ENCODE results near the gene PLPPR3.
"Not testable (repeated sequence)": the region's sequence is repeated elsewhere in the genome, so short reads cannot be mapped to it uniquely, and the experiment has no call there.

The PLPPR3 gene

DNA sequence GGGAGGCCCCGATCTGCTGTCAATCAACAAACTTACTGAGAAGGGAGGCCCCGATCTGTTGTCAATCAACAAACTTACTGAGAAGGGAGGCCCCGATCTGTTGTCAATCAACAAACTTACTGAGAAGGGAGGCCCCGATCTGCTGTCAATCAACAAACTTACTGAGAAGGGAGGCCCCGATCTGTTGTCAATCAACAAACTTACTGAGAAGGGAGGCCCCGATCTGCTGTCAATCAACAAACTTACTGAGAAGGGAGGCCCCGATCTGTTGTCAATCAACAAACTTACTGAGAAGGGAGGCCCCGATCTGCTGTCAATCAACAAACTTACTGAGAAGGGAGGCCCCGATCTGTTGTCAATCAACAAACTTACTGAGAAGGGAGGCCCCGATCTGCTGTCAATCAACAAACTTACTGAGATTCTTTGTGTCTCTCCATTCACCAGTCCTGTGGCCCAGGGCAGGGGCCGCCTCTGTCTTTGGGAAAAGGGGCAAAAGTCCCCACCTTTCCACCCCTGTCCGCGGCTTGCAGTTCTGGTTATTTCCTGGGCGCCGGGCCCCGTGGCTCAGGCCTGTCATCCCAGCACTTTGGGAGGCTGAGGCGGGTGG lies 32.0 kb upstream of the PLPPR3 start:
- DNase-seq (ENCODE audit: low read depth in 2 of 2): not testable (repeated sequence)

DNA sequence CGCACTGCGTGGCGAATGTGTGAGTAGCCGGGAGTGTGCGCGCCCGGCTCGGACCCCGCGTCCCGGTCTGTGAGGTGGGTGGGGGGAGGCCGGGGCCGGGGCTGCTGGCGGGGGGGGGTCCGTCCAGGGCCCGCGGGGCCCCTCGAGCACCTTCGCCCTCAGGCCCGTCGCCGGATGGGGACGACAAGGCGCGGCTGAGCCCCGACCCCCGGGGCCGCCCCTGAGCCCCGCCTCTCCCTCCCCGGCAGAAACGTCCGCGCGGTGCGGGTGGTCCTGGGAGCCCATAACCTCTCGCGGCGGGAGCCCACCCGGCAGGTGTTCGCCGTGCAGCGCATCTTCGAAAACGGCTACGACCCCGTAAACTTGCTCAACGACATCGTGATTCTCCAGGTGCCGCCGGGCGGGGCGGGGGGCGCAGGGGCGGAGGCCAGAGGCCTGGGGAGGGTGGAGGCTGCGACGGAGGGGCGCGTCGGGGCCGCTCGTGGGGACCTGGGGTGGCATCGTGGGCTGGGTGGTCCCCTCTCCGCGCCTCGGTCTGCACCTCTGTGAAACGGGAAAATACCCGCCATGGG lies 31.3 kb upstream of the PLPPR3 start:
- DNase-seq (ENCODE audit: low read depth in 2 of 2): no peak

DNA sequence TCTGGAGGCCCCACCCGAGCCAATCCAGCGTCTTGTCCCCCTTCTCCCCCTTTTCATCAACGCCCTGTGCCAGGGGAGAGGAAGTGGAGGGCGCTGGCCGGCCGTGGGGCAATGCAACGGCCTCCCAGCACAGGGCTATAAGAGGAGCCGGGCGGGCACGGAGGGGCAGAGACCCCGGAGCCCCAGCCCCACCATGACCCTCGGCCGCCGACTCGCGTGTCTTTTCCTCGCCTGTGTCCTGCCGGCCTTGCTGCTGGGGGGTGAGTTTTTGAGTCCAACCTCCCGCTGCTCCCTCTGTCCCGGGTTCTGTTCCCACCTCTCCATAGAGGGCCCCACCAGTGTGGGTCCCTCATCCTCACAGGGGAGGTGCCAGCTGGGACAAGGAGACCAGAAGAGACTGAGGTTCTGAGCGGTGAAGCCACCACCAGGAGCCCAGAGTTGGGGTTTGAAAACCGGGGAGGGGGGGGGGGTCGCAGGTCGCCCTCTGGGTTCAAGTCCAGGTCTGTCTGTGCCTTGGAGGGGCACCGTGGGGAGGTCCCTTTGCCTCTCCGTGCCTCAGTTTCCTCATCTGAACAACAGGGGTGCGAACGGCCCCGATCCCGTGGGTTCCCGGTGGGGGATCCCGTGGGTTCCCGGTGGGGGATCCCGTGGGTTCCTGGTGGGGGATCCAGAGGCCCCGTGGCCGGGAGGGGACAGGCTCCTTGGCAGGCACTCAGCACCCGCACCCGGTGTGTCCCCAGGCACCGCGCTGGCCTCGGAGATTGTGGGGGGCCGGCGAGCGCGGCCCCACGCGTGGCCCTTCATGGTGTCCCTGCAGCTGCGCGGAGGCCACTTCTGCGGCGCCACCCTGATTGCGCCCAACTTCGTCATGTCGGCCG lies 30.6 kb upstream of the PLPPR3 start, which contains the start of gene ELANE:
ELANE (plus strand) TSS at position 168 of the 878 bp plus-strand sequence; CDS start at position 194, 26 bp downstream.
- DNase-seq (ENCODE audit: low read depth in 2 of 2): no peak

DNA sequence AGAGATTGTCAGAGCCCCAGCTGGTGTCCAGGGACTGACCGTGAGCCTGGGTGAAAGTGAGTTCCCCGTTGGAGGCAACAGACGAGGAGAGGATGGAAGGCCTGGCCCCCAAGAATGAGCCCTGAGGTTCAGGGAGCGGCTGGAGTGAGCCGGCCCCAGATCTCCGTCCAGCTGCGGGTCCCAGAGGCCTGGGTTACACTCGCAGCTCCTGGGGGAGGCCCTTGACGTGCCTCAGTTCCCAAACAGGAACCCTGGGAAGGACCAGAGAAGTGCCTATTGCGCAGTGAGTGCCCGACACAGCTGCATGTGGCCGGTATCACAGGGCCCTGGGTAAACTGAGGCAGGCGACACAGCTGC lies 29.2 kb upstream of the PLPPR3 start:
- no peak for DNase-seq (ENCODE audit: low read depth in 2 of 2)

DNA sequence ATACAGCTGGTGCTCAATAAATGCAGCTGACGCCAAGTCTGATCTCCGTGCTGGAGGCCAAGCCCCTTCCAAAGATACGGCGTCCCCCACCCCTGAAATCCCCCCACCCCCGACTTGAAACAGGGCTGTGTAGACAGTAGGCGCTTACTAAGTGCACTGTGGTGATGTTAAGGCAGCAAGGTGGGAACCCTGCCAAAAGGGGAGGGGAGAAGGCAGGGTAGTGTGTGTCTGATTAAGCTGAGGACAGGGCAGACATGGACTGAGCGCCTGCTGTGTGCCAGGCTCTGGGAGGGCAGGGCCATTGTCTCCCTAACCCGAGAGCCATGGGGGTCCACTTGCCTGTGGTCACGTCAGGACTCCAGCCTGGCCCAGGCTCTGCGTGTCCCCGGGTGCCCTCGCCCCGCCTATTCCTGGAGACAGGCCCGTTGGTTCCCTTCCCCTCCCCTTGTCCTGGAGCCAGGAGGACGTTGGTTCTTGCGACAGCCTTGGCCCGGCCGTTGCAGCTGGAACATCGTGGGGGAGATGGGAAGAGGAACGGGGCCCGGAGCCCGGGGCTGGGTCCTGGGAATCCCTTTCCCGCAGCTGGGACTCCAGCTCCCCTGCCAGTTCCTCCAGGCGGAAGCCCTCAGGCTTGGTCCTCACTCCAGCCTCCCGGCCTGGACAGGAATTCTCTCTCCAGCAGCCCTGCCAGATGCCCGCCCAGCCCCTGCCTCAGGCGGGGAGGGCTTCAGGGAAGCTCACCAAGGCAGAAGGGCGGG lies 28.6 kb upstream of the PLPPR3 start:
- no peak for DNase-seq (ENCODE audit: low read depth in 2 of 2)

DNA sequence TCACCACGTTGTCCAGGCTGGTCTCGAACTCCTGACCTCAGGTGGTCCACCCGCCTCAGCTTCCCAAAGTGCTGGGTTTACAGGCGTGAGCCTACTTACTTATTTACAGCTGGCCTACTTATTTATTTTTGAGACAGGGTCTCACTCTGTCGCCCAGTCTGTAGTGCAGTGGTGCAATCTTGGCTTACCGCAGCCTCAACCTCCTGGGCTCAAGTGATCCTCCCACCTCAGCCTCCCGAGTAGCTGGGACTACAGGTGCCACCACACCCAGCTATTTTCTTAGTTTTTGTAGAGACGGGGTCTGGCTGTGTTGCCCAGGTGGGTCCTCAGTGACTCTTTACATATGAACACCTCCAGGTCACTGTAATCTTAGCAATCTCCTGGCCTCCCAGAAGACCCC lies 27.4 kb upstream of the PLPPR3 start:
- not testable (repeated sequence) for DNase-seq (ENCODE audit: low read depth in 2 of 2)

DNA sequence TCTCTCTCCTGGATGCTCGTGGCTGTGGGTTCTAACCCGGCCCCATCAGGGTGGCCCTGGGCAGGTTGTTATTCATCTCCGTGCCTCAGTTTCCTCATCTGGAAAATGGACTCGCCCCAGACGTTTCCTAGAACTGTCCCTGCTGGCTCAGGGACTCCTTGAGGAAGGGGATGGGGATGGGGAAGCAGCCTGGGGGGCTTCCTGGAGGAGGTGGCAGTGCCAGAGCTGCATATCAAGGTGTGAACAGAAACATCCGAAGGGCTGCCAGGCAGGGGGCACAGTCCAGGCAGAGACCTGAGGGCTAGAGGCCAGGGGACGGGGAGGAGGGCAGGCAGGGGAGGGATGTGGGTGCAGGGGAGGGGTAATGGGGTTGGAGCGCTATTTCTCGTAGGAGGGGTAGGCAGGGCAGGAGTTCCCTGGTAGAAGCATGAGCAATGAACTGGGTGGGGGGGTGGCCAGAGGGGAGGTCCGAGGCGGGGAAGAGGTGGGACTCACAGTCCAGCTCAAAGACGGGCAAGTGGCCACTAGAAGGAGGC lies 26.7 kb upstream of the PLPPR3 start:
- no peak for DNase-seq (ENCODE audit: low read depth in 2 of 2)

DNA sequence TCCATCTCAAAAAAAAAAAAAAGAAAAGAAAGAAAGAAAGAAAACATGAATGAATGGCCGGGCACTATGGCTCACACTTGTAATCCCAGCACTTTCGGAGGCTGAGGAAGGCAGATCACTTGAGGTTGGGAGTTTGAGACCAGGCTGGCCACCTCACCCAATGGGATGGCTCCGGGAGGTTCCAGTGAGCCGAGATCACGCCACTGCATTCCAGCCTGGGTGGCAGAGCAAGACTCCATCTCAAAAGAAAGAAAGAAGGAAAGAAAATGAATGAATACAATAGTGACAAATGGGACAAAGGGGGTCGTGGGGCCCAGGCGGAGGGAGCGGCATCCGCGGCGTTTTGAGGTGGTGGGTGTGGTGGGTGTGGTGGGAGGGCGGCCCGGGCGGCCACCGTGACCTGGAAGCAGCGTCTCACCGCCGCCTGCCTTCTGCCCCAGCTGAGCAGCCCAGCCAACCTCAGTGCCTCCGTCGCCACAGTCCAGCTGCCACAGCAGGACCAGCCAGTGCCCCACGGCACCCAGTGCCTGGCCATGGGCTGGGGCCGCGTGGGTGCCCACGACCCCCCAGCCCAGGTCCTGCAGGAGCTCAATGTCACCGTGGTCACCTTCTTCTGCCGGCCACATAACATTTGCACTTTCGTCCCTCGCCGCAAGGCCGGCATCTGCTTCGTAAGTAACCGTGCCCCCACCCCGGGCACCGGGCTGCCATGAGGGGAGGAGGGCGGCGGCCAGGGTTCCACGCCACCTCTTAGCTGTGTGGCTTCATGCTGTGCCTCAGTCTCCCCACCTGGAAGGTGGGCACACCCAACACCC lies 24.2 kb upstream of the PLPPR3 start:
- no peak for DNase-seq (ENCODE audit: low read depth in 2 of 2)

DNA sequence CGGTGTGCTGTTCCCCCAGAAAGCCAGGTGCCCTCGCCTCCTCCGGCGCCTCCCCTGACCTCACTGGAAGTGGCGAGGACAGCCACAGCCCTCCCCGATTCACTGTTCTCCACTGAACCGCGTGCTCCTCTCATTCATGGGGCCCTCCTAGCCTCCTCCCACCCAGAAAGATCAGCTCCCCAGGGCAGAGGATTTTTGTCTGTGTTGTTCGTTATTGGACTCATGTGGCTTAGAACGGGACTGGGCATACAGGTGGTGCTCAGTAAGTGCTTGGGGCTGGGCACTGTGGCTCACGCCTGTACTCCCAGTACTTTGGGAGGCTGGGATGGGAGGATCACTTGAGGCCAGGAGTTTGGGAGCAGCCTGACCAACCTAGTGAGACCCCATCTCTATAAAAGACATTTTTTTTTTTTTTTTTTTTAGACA lies 22.8 kb upstream of the PLPPR3 start:
- no peak for DNase-seq (ENCODE audit: low read depth in 2 of 2)

DNA sequence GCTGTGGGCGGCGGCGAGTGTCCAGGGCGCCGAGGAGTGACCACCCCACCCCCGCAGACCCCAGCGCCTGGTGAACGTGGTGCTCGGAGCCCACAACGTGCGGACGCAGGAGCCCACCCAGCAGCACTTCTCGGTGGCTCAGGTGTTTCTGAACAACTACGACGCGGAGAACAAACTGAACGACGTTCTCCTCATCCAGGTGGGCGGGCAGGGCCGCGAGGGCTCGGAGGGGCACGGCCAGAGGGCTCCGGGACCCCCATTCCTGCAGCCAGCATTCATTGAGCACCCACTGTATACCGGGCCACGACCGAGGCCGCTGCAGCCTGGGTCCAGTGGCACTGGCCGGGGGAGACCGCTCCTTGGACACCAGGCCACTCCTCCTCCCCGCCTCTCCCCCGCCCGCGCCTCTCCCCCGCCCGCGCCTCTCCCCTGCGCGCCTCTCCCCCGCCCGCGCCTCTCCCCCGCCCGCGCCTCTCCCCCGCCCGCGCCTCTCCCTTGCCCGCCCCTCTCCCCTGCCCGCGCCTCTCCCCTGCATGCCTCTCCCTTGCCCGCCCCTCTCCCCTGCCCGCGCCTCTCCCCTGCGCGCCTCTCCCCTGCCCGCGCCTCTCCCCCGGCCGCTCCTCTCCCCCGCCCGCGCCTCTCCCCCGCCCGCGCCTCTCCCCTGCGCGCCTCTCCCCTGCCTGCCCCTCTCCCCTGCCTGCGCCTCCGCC lies 22.2 kb upstream of the PLPPR3 start:
- DNase-seq (ENCODE audit: low read depth in 2 of 2): no peak

DNA sequence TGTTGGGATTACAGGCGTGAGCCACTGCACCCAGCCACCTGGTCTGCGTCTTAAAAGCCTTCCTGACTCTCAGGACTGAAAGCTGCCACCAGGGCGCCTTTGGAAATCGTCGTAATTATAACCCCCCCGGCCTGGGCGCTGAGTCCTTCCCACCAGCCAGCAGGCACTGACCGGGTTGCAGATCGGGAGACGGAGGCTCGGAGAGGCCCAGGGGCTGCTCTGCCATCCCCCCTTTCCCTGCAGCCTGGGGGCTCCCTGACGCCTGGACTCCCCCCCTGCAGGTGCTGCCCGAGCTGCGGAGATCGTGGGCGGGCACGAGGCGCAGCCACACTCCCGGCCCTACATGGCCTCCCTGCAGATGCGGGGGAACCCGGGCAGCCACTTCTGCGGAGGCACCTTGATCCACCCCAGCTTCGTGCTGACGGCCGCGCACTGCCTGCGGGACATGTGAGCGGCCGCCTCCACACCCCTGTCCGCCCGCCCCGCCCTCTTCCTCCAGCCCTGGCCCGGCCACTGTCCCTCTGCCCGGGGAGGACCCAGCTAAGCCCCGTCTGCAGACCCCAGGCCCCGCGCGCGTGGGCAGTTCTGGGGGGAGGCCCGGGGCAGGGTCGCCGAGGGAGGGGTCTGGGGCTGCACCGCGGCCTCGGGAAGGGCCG lies 21.6 kb upstream of the PLPPR3 start:
- no peak for DNase-seq (ENCODE audit: low read depth in 2 of 2)

DNA sequence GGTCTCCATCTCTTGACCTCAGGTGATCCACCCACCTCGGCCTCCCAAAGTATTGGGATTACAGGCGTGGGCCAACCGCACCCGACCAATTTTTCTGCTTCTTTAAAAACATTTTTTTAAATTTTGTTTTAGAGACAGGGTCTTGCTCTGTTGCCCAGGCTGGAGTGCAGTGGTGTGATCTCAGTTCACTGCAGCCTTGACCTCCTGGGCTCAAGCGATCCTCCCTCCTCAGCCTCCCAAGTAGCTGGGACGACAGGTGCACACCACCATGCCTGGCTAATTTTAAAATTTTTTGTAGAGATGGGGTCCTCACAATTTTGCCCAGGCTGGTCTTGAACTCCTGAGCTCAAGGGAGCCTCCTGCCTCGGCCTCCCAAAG lies 21.0 kb upstream of the PLPPR3 start:
- not testable (repeated sequence) for DNase-seq (ENCODE audit: low read depth in 2 of 2)

DNA sequence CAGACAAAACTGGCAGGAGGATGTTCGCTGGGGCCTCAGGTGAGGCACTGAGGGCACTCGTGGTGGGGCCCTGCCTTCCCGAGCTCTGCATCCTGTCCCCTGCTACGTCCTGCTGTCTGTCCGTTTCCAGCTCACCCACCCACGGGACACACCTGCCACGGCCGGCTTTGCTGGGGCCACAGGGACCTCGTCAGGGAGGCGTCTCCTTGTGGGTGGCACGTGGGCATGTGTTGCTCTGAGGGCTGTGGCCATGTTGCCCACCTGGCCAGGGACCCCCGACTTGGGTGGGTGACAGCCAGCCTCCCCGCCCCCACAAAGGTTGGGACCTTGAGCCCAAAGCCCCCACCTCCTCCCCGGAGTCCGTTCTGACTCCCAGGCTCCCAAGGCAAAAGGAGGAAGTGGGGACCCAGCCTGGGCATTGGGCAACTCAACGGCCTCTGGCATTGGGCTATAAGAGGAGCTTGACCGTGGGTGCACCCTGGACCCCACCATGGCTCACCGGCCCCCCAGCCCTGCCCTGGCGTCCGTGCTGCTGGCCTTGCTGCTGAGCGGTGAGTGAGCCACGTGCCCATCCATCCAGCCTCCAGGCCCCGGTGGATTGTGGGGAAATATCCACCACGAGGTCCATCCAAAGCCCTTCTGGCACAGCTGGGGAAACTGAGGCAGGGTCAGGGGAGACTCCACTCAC lies 18.9 kb upstream of the PLPPR3 start, which contains the start of gene PRTN3:
PRTN3 (plus strand) TSS at position 481 of the 688 bp plus-strand sequence; CDS start at position 491, 10 bp downstream.
- DNase-seq (ENCODE audit: low read depth in 2 of 2): no peak

DNA sequence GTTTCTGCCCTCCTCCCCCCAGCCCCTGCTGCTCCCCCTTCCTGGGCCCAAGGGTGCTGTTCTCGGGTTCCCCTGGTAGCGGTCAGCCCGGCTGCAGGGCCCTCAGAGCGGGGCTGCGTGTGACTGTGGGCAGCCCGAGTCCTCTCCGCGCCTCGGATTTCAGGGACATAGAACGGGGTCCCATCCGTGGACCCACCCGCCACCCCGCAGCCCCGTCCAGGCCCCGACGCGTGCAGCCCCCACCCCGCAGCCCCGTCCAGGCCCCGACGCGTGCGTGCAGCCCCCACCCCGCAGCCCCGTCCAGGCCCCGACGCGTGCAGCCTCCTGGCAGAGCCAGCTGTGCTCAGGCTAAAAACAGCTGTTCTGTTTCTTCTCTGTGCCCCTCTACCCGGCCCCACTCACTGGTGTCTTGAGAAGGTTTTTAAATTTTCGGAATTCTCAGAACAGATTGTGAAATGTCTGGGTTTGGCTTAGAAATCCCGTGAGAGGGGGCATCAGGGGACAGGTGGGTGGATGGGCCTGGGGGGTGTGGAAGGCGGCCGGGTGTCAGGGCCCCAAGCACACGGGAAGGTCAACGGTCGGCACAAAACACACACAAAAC lies 13.6 kb upstream of the PLPPR3 start:
- no peak for DNase-seq (ENCODE audit: low read depth in 2 of 2)

DNA sequence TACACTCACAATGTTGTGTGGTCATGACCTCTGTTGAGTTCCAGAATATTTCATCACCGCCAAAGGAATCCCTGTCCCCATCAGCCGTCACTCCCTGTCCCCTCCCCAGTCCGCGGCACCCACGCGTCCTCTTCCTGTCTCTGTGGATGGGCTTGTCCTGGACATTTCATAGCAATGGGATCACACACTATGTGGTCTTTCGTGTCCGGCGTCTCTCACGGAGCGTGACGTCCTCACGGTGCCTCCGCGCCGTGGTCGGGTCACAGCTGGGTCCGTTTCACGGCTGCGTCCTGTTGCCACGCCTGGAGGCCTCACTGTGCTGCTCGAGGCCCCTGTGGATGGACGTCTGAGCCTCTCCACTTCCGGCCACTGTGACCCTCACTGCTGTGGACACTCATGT lies 12.5 kb upstream of the PLPPR3 start:
- no peak for DNase-seq (ENCODE audit: low read depth in 2 of 2)

DNA sequence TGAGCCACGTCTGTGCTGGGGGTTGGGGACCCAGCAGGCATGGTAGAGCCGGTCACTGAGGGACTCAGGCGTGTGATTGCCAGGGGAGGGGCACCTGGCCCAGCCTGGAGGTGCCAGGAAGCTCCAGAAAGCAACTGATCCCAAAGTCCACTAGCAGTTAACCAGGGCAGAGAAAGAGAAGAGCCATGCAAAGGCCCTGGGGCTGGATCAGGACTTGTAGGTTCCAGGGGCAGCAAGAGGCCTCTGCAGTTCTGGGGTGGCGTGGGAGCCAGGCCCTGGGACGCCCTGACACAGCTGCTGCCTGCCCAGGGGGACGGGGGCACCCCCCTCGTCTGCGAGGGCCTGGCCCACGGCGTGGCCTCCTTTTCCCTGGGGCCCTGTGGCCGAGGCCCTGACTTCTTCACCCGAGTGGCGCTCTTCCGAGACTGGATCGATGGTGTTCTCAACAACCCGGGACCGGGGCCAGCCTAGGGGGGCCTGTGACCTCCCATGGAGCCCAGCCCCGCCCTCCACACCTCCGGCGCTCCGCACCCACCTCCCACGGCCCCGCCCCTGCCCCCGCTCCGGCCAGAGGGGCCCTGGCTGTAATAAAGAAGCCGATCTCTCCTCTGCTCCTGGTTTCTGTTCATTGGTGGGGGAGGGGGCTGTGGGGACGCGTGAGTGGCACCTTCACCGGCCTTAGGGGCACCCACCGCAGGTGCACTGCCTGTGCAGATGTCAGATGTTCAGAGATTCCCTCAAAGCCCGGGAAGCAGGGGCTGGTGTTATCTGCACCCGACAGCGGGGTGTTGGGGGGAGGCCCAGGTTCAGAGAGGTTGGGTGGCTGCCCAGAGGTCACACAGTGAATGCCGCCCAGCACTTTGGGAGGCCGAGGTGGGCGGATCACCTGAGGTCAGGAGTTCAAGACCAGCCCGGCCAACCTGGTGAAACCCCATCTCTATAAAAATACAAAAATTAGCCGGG lies 9.9 kb upstream of the PLPPR3 start:
- DNase-seq (ENCODE audit: low read depth in 2 of 2): no peak

DNA sequence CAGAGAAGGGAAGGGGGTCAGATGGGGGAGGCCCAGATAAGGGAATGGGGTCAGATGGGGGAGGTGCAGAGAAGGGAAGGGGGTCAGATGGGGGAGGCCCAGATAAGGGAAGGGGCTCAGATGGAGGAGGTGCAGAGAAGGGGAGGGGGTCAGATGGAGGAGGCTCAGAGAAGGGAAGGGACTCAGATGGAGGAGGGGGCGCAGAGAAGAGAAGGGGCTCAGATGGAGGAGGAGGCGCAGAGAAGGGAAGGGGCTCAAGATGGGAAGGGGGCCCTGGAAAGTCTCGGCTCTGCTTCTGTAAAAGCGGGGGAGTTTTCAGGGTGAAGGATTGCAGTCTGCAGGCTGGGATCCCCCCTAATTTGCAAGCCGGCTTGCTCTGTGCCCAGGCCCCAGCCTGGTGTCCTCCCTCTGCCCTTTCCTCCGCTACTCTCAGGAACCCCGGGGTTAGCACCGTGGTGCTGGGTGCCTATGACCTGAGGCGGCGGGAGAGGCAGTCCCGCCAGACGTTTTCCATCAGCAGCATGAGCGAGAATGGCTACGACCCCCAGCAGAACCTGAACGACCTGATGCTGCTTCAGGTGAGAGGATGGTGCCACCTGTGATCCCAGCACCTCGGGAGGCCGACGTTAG lies 7.5 kb upstream of the PLPPR3 start:
- DNase-seq (ENCODE audit: low read depth in 2 of 2): no peak
